GM19043 (cell line): ENCODE measurements around the gene FTH1.
"Not testable (repeated sequence)": the region's sequence is repeated elsewhere in the genome, so short reads cannot be mapped to it uniquely, and the experiment has no call there.

Experiments used
- ATAC-seq: cut with Tn5 transposase; IDR thresholded peaks from one replicate; pipeline ENCODE4 v1.9.1; 2021; ENCODE audit warnings: low read depth; ENCODE audit not compliant: unreplicated experiment

The FTH1 gene

GRCh38 chr11:61967116-61967923, at the start of gene FTH1:
FTH1 (minus strand) TSS chr11:61967634; CDS start chr11:61967425, 209 bp downstream.
- ATAC-seq = peak; percentile 36

- no peak for ATAC-seq
Measured at GRCh38 chr11:62015615-62016014, 48.2 kb upstream of the FTH1 start.

- no peak for ATAC-seq
Measured at GRCh38 chr11:62013537-62014476, 46.4 kb upstream of the FTH1 start.

- no peak for ATAC-seq
Measured at GRCh38 chr11:62012832-62013461, 45.5 kb upstream of the FTH1 start.

GRCh38 chr11:62012451-62012831, 45.0 kb upstream of the FTH1 start:
- no peak for ATAC-seq

- no peak for ATAC-seq
Measured at GRCh38 chr11:62011881-62012280, 44.4 kb upstream of the FTH1 start.

GRCh38 chr11:62010935-62011528, 43.6 kb upstream of the FTH1 start:
- no peak for ATAC-seq

GRCh38 chr11:62008193-62008592, 40.8 kb upstream of the FTH1 start:
- ATAC-seq = no peak

GRCh38 chr11:62004473-62004872, 37.0 kb upstream of the FTH1 start:
- ATAC-seq = no peak

GRCh38 chr11:62002283-62002682, 34.8 kb upstream of the FTH1 start:
- ATAC-seq = not testable (repeated sequence)

- ATAC-seq = no peak
Measured at GRCh38 chr11:62001450-62002191, 34.2 kb upstream of the FTH1 start.

GRCh38 chr11:62000539-62001446, 33.4 kb upstream of the FTH1 start:
- no peak for ATAC-seq

GRCh38 chr11:61999141-61999975, 31.9 kb upstream of the FTH1 start:
- ATAC-seq = no peak

GRCh38 chr11:61996933-61997332, 29.5 kb upstream of the FTH1 start:
- ATAC-seq = no peak

GRCh38 chr11:61994981-61995380, 27.5 kb upstream of the FTH1 start:
- no peak for ATAC-seq

GRCh38 chr11:61985869-61986268, 18.4 kb upstream of the FTH1 start:
- ATAC-seq = no peak

- no peak for ATAC-seq
Measured at GRCh38 chr11:61983419-61983818, 16.0 kb upstream of the FTH1 start.
